Kidney (tissue), 14 donors: ENCODE measurements around the gene IGSF8. TPM values are rescaled to one million over a fixed set of nuclear protein-coding genes. Genes with fewer than 3 reads are reported as not detected.

Source experiments
- DNase-seq, 5 donors: peaks; one replicate each; pipeline ENCODE4 v3.0.0-alpha.2; 2013 to 2020
- FAIRE-seq: peaks from 2 replicates; lab custom pipeline; 2012; peaks lifted over from hg19 to GRCh38; lab: Jason Lieb, UNC
- H3K27ac ChIP-seq, 2 donors: one replicate each; pipeline ENCODE4 v1.7.0; 2013; ENCODE audit warnings: low read depth in 2 of 2, low read length in 2 of 2, inconsistent platforms in 1 of 2
- H3K27me3 ChIP-seq: one replicate; pipeline ENCODE4 v1.7.1; 2013; ENCODE audit warnings: low read length, inconsistent platforms; ENCODE audit not compliant: control insufficient read depth, insufficient read depth
- H3K36me3 ChIP-seq, 3 donors: one replicate each; pipeline versions ENCODE4 v1.7.0 to v1.7.1; 2013; ENCODE audit warnings: low read length in 3 of 3, control low read depth in 1 of 3, inconsistent platforms in 1 of 3; ENCODE audit not compliant: insufficient read depth in 3 of 3, control insufficient read depth in 2 of 3
- H3K4me1 ChIP-seq, 3 donors: one replicate each; pipeline versions ENCODE4 v1.7.0 to v1.7.1; 2013; ENCODE audit warnings: low read length in 3 of 3, inconsistent platforms in 1 of 3, low read depth in 1 of 3; ENCODE audit not compliant: control insufficient read depth in 2 of 3, insufficient read depth in 2 of 3
- H3K4me3 ChIP-seq, 3 donors: one replicate each; pipeline versions ENCODE4 v1.7.0 to v1.8.1; 2013; ENCODE audit warnings: low read length in 3 of 3, control low read depth in 1 of 3, inconsistent platforms in 1 of 3
- H3K9ac ChIP-seq, 3 donors: one replicate each; pipeline versions ENCODE4 v1.7.0 to v1.7.1; 2013; ENCODE audit warnings: low read length in 3 of 3, control low read depth in 1 of 3, inconsistent platforms in 1 of 3
- H3K9me3 ChIP-seq, 3 donors: one replicate each; pipeline versions ENCODE4 v1.7.0 to v1.7.1; 2013; ENCODE audit warnings: low read length in 3 of 3, control low read depth in 1 of 3, inconsistent platforms in 1 of 3; ENCODE audit not compliant: control insufficient read depth in 2 of 3, insufficient read depth in 1 of 3
- CTCF ChIP-seq: IDR thresholded peaks from 3 replicates; pipeline ENCODE4 v1.5.1; 2012; ENCODE audit warnings: mild to moderate bottlenecking, moderate library complexity, borderline replicate concordance; ENCODE audit not compliant: insufficient read depth; ENCODE audit errors: extremely low read depth
- intact Hi-C: fragments of 100-400 bp; cut with DNase I; formaldehyde crosslinking; loops from one replicate; pipeline ENCODE4 v1.11.1; 2022
- polyA plus RNA-seq: library from polyadenylated mRNA; stranded (reverse); fragments of 350-450 nt; fragmentation: Illumina TruSeq; extraction: RNeasy Lipid Tissue Mini Kit (QIAGEN cat#74804); gene quantifications from one replicate; pipeline ENCODE4 v1.2.3, GENCODE V29; 2014; ENCODE audit warnings: low read depth, low replicate concordance; ENCODE audit not compliant: insufficient read depth
- total RNA-seq: library from RNA; stranded (reverse); fragmentation: NEBNext Ultra II Directional; extraction: Animal tissue kit (Norgen Biotek cat#: 25700); gene quantifications from one replicate; pipeline ENCODE4 v1.2.1, GENCODE V29; 2021
- donor health status: control.
- donor health status: control.
- donor health status: control.
- donor health status: control.
- donor health status: control.
- donor health status: DM: yes; HTN: yes; CAD: no.
- donor health status: Normal renal cell carcinoma (clear cell type).

IGSF8 gene
- total and polyA plus RNA-seq, 2 donors from 2014 or later: 40.9 to 47.0 TPM

GRCh38 chr1:160130486-160130885, 32.1 kb upstream of the IGSF8 start:
- DNase-seq (peak in 1 of 5 donors; percentile 51), FAIRE-seq (no peak)
- Histone ChIP-seq H3K4me3 (no peak overlapping the region), H3K36me3 (no peaks in the 10 kb centered on the region), H3K27ac (no peak overlapping the region), H3K9ac (no peak overlapping the region), H3K4me1 (no peaks in the 10 kb centered on the region), H3K9me3 (no peaks in the 10 kb centered on the region), H3K27me3 (no peaks in the 10 kb centered on the region)
- intact Hi-C loops: no loop called here
- no peak for TF ChIP-seq CTCF

GRCh38 chr1:160129966-160130365, 31.5 kb upstream of the IGSF8 start:
- DNase-seq: no peak
- intact Hi-C loops: no loop called here

GRCh38 chr1:160129558-160129957, 31.1 kb upstream of the IGSF8 start:
- Histone ChIP-seq H3K9ac (no peak overlapping the region), H3K27me3 (no peaks in the 10 kb centered on the region), H3K9me3 (no peaks in the 10 kb centered on the region), H3K4me1 (no peaks in the 10 kb centered on the region), H3K27ac (no peak overlapping the region), H3K4me3 (no peak overlapping the region), H3K36me3 (no peaks in the 10 kb centered on the region)
- intact Hi-C loops: no loop called here
- no peak for TF ChIP-seq CTCF
- DNase-seq (peak in 1 of 5 donors; percentile 4), FAIRE-seq (no peak)

More at GRCh38 chr1:160129966-160130365, 31.5 kb upstream of the IGSF8 start:
- no peak for FAIRE-seq
- no peaks in the 10 kb centered on the region for H3K9me3 ChIP-seq
- H3K36me3 ChIP-seq: no peaks in the 10 kb centered on the region
- no peak overlapping the region for H3K27ac ChIP-seq
- no peak overlapping the region for H3K4me3 ChIP-seq
- no peaks in the 10 kb centered on the region for H3K27me3 ChIP-seq
- no peaks in the 10 kb centered on the region for H3K4me1 ChIP-seq
- no peak overlapping the region for H3K9ac ChIP-seq
- no peak for TF ChIP-seq CTCF

- FAIRE-seq (no peak), DNase-seq (peak in 2 of 5 donors; percentile 12 to 47)
- no peaks in the 10 kb centered on the region for H3K4me1 ChIP-seq
- no peak overlapping the region for H3K9ac ChIP-seq
- intact Hi-C loops: no loop called here
- H3K36me3 ChIP-seq: no peaks in the 10 kb centered on the region
- H3K4me3 ChIP-seq: no peak overlapping the region
- TF ChIP-seq CTCF: no peak
- H3K27ac ChIP-seq: no peak overlapping the region
- no peaks in the 10 kb centered on the region for H3K27me3 ChIP-seq
- no peaks in the 10 kb centered on the region for H3K9me3 ChIP-seq
Observed at GRCh38 chr1:160129046-160129445, 30.6 kb upstream of the IGSF8 start.
